Neural cell (in vitro differentiated cells): ENCODE measurements around the gene OR51A2.

ENCODE experiments used
- EP300 ChIP-seq: fragments of 450-650 bp; conservative IDR thresholded peaks from 2 replicates; pipeline ENCODE4 v1.6.1; 2014; ENCODE audit warnings: antibody characterized with exemption, mild to moderate bottlenecking, moderate library complexity; ENCODE audit not compliant: poor library complexity, severe bottlenecking
- EZH2 ChIP-seq: fragments of 200-600, 300-800 bp; shearing (Covaris generic), sonication (generic); IDR thresholded peaks from 2 replicates; pipeline ENCODE4 v1.6.1; 2014; ENCODE audit warnings: antibody characterized with exemption, low read length, borderline replicate concordance, mild to moderate bottlenecking; ENCODE audit not compliant: insufficient read depth, poor library complexity, severe bottlenecking
- MXI1 ChIP-seq: fragments of 450-650 bp; conservative IDR thresholded peaks from 2 replicates; pipeline ENCODE4 v1.6.1; 2014; ENCODE audit warnings: antibody characterized with exemption, mild to moderate bottlenecking; ENCODE audit not compliant: poor library complexity, severe bottlenecking
- POLR2AphosphoS5 ChIP-seq: IDR thresholded peaks from 2 replicates; pipeline ENCODE4 v1.6.1; 2012
- RAD21 ChIP-seq: fragments of 450-650 bp; conservative IDR thresholded peaks from 2 replicates; pipeline ENCODE4 v1.6.1; 2014; ENCODE audit warnings: antibody characterized with exemption, mild to moderate bottlenecking, moderate library complexity
- SMC3 ChIP-seq: fragments of 450-650 bp; conservative IDR thresholded peaks from 2 replicates; pipeline ENCODE4 v1.6.1; 2014; ENCODE audit warnings: antibody characterized with exemption, mild to moderate bottlenecking, moderate library complexity; ENCODE audit not compliant: poor library complexity
- TAF1 ChIP-seq: IDR thresholded peaks from 2 replicates; pipeline ENCODE4 v1.6.1; 2012; ENCODE audit warnings: low read depth
- TF ChIP-seq, protein P1 (sequence below): fragments of 450-650 bp; IDR thresholded peaks from 2 replicates; pipeline ENCODE4 v1.5.1; 2014; ENCODE audit warnings: antibody characterized with exemption, mild to moderate bottlenecking, moderate library complexity; ENCODE audit not compliant: poor library complexity, severe bottlenecking
- TF ChIP-seq, protein P2 (sequence below): IDR thresholded peaks from 2 replicates; pipeline ENCODE4 v1.6.1; 2012; ENCODE audit warnings: borderline replicate concordance

DNA sequence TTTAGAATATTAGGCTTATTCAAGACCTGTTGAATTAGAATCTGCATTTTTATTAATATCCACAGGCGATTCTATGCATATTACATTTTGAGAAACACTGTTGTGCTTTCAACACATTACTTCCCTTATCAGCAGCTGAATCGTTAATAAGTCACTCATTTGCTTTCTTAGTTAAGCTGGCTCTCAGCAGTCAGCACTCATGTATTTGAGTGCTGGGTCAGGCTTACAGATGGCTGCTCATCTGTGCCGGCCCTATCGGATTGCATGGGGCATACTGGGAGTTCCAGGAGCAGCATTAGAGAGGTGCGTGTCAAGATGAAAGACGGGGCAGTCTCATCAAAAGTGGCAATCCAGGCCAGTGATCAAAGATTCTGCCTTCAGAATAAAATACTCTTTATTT, 28.3 kb upstream of the OR51A2 start:
- TF ChIP-seq, protein P1, sequence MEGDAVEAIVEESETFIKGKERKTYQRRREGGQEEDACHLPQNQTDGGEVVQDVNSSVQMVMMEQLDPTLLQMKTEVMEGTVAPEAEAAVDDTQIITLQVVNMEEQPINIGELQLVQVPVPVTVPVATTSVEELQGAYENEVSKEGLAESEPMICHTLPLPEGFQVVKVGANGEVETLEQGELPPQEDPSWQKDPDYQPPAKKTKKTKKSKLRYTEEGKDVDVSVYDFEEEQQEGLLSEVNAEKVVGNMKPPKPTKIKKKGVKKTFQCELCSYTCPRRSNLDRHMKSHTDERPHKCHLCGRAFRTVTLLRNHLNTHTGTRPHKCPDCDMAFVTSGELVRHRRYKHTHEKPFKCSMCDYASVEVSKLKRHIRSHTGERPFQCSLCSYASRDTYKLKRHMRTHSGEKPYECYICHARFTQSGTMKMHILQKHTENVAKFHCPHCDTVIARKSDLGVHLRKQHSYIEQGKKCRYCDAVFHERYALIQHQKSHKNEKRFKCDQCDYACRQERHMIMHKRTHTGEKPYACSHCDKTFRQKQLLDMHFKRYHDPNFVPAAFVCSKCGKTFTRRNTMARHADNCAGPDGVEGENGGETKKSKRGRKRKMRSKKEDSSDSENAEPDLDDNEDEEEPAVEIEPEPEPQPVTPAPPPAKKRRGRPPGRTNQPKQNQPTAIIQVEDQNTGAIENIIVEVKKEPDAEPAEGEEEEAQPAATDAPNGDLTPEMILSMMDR = no peak
- TF ChIP-seq RAD21 (no peak), EP300 (no peak), EZH2 (no peak), POLR2AphosphoS5 (no peak), MXI1 (no peak), TAF1 (no peak), SMC3 (no peak)
- TF ChIP-seq, protein P2, sequence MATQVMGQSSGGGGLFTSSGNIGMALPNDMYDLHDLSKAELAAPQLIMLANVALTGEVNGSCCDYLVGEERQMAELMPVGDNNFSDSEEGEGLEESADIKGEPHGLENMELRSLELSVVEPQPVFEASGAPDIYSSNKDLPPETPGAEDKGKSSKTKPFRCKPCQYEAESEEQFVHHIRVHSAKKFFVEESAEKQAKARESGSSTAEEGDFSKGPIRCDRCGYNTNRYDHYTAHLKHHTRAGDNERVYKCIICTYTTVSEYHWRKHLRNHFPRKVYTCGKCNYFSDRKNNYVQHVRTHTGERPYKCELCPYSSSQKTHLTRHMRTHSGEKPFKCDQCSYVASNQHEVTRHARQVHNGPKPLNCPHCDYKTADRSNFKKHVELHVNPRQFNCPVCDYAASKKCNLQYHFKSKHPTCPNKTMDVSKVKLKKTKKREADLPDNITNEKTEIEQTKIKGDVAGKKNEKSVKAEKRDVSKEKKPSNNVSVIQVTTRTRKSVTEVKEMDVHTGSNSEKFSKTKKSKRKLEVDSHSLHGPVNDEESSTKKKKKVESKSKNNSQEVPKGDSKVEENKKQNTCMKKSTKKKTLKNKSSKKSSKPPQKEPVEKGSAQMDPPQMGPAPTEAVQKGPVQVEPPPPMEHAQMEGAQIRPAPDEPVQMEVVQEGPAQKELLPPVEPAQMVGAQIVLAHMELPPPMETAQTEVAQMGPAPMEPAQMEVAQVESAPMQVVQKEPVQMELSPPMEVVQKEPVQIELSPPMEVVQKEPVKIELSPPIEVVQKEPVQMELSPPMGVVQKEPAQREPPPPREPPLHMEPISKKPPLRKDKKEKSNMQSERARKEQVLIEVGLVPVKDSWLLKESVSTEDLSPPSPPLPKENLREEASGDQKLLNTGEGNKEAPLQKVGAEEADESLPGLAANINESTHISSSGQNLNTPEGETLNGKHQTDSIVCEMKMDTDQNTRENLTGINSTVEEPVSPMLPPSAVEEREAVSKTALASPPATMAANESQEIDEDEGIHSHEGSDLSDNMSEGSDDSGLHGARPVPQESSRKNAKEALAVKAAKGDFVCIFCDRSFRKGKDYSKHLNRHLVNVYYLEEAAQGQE = no peak
